Measurements from ENCODE around the gene CZIB. TPM values are rescaled to one million over a fixed set of nuclear protein-coding genes. Genes with fewer than 3 reads are reported as not detected.

CZIB gene
- total and polyA plus RNA-seq, 2 of the 4 experiments (the other 2 are of a cell fraction) = 41.0 to 58.9 TPM

- H3K23ac ChIP-seq (ENCODE audit: low read depth, low read length) = no peak overlapping the region
- ChIA-PET POLR2A (ENCODE audit: unreplicated experiment) (no interaction called here), CTCF (interaction anchor here (1.6 kb wide), 1 partner anchor 58 kb away, joined by 3 read pairs; no protein-coding TSS in a partner anchor)
- no peak overlapping the region; the same call in 1 of the 2 replicates for H2BK20ac ChIP-seq (ENCODE audit: low read depth, low read length)
- no peaks in the 10 kb centered on the region for H3K36me3 ChIP-seq (ENCODE audit: control insufficient read depth, insufficient read depth, low read length)
- no peaks in the 10 kb centered on the region for H3K9me3 ChIP-seq (ENCODE audit: control insufficient read depth, insufficient read depth, low read length)
- TF ChIP-seq BHLHE40 (IDR thresholded peaks at IDR 0.05; ENCODE audit: low read depth, low read length) = no peak
- TF ChIP-seq CHD1 (IDR thresholded peaks at IDR 0.05; ENCODE audit: low read depth, low read length) = no peak
- TF ChIP-seq SMC3 (IDR thresholded peaks at IDR 0.05; ENCODE audit: low read depth, low read length) = no peak
- TF ChIP-seq CEBPB (IDR thresholded peaks at IDR 0.05; ENCODE audit: low read depth, low read length) = no peak
- no peak for TF ChIP-seq ELK1 (IDR thresholded peaks at IDR 0.05; ENCODE audit: borderline replicate concordance, low read depth, low read length)
- no peak for TF ChIP-seq MAFK (IDR thresholded peaks at IDR 0.05; ENCODE audit: low read depth, low read length)
- no peak for TF ChIP-seq MAZ (IDR thresholded peaks at IDR 0.05; ENCODE audit: borderline replicate concordance, low read depth, low read length)
- TF ChIP-seq MXI1 (IDR thresholded peaks at IDR 0.05; ENCODE audit: borderline replicate concordance, low read depth, low read length) = no peak
- TF ChIP-seq RAD21 (IDR thresholded peaks at IDR 0.05; ENCODE audit: low read length) = no peak
- TF ChIP-seq POLR2A (IDR thresholded peaks at IDR 0.05; ENCODE audit: low read depth, low read length) = no peak
- TF ChIP-seq CTCF (conservative IDR thresholded peaks at IDR 0.05; ENCODE audit: low read depth, low read length) = no peak
- H3K27me3 ChIP-seq (ENCODE audit: control insufficient read depth, insufficient read depth, low read length) = no peaks in the 10 kb centered on the region
- dilution Hi-C loops (cut with HindIII; ENCODE audit: low sequenced_read_pairs, unreplicated experiment) (no loop called here), intact Hi-C loops (cut with micrococcal nuclease) (no loop called here), in situ Hi-C loops (cut with MboI; ENCODE audit: low sequenced_read_pairs) (no loop called here)
- no peaks in the 10 kb centered on the region for H4K20me1 ChIP-seq (ENCODE audit: insufficient read depth, low read length)
- no peak overlapping the region for H3K27ac ChIP-seq (ENCODE audit: insufficient read depth, low read length)
- H3K9me1 ChIP-seq (ENCODE audit: insufficient read depth, low read length) = 0 out of 2 replicates have a peak, but pooled peaks cover 3% of the 10 kb centered on the region
- no peak overlapping the region for H2AK9ac ChIP-seq (replicated peaks; ENCODE audit: low read depth, low read length, poor library complexity)
- no peak overlapping the region for H2AK5ac ChIP-seq (ENCODE audit: low read depth, low read length)
- H4K91ac ChIP-seq (ENCODE audit: insufficient read depth, low read depth, low read length) = peak overlapping the region; percentile 2; the same call in 1 of the 2 replicates
- no TSS peak for BruUV-seq (replicated peaks)
- no peak overlapping the region for H4K8ac ChIP-seq (ENCODE audit: low read depth in 2 of 2, low read length in 2 of 2)
- H3K9ac ChIP-seq (ENCODE audit: low read depth, low read length) = no peak overlapping the region
- no peak overlapping the region for H3K4me3 ChIP-seq (ENCODE audit: insufficient read depth, low read depth, low read length)
- peaks cover 5% of the 10 kb centered on the region; the same call in 1 of the 2 replicates for H3K4me1 ChIP-seq (ENCODE audit: control insufficient read depth, insufficient read depth, low read length)
- H2AFZ ChIP-seq (replicated peaks; ENCODE audit: low read length, poor library complexity) = no peak overlapping the region
- H2BK120ac ChIP-seq (ENCODE audit: low read depth, low read length) = no peak overlapping the region
- no peak overlapping the region for H2BK15ac ChIP-seq (ENCODE audit: low read depth, low read length)
- H3K4me2 ChIP-seq (ENCODE audit: low read depth, low read length) = no peak overlapping the region
- no peaks in the 10 kb centered on the region for H3K79me1 ChIP-seq (ENCODE audit: low read depth in 1 of 2, low read length in 2 of 2)
- H3K14ac ChIP-seq (replicated peaks; ENCODE audit: low read depth, low read length) = no peak overlapping the region
- H4K5ac ChIP-seq (ENCODE audit: low read depth, low read length) = peak overlapping the region; percentile 74; the same call in 1 of the 2 replicates
- ATAC-seq (ENCODE audit: low read depth) (no peak), DNase-seq (no peak)
- WGBS, 2 experiments (ENCODE audit: extremely low coverage in 2 of 2, insufficient read length in 1 of 2) = no CpG with 5 or more reads among the region's 5 CpGs
- no peak overlapping the region for H3K4ac ChIP-seq (ENCODE audit: low read depth, low read length)
- no peak overlapping the region for H3K18ac ChIP-seq (ENCODE audit: low read depth, low read length)
- H3K56ac ChIP-seq (ENCODE audit: extremely low read depth, insufficient read depth, low read length) = no peak overlapping the region
- no peak overlapping the region for H2BK5ac ChIP-seq (ENCODE audit: low read depth, low read length, poor library complexity, severe bottlenecking)
Measured at GRCh38 chr1:53165408-53165961, 54.9 kb downstream of the CZIB start.

Data from IMR-90 (cell line).